ENCODE data around the gene TTI1. TPM values are rescaled to one million over a fixed set of nuclear protein-coding genes. Genes with fewer than 3 reads are reported as not detected.

Gene TTI1
- total RNA-seq, 1 experiment from 2014 or later, result 37.4 TPM

DNA sequence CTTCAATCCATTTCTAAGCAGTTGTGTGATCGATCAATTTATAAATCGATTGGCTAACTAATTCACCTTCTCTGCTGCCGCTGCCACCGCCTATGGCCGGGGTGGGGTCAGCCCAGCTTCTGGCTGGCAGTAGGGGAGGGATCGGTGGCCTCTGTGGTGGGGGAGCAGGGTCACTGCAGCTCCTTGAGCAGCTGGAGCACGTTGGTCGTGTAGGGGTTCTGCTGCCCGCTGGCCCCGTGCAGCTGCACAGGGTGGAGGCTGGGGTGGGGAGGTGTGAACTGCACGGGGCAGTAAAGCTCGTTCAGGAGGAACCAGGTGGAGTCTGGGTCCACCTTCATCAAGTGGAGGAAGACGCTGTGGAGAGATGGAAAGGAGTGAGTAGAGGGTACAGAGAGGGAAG is 50.0 kb downstream of the TTI1 start:
- Histone ChIP-seq H3K23ac (ENCODE audit: insufficient read length, low read depth, low read length) (no peak overlapping the region), H2BK12ac (ENCODE audit: insufficient read length, low read depth, low read length) (no peak overlapping the region), H2AFZ (ENCODE audit: low read length) (no peak overlapping the region), H3K9ac (ENCODE audit: extremely low read depth, insufficient read length, low read length) (no peak overlapping the region), H3K23me2 (ENCODE audit: insufficient read length, low read depth, low read length, poor library complexity, severe bottlenecking) (no peaks in the 10 kb centered on the region), H3K9me3 (ENCODE audit: control insufficient read depth, low read depth, low read length) (no peaks in the 10 kb centered on the region), H2AK5ac (ENCODE audit: insufficient read length, low read length) (no peak overlapping the region), H2BK5ac (ENCODE audit: insufficient read length, low read length) (no peak overlapping the region), H4K91ac (ENCODE audit: insufficient read length, low read depth, low read length) (no peak overlapping the region), H3K27me3 (ENCODE audit: insufficient read depth, low read length) (no peaks in the 10 kb centered on the region), H3K4me2 (ENCODE audit: insufficient read depth, insufficient read length, low read length) (no peak overlapping the region), H4K5ac (ENCODE audit: insufficient read length, low read depth, low read length) (no peak overlapping the region), H3T11ph (ENCODE audit: low read length) (no peak overlapping the region), H2BK20ac (ENCODE audit: low read depth, low read length, poor library complexity, severe bottlenecking) (no peak overlapping the region), H3K4me1 (ENCODE audit: insufficient read depth, low read length) (no peaks in the 10 kb centered on the region), H3K79me1 (ENCODE audit: insufficient read depth, low read depth, low read length, poor library complexity, severe bottlenecking) (no peaks in the 10 kb centered on the region), H4K20me1 (ENCODE audit: control insufficient read depth, insufficient read depth, insufficient read length) (no peaks in the 10 kb centered on the region), H3K14ac (ENCODE audit: insufficient read depth, low read length) (no peak overlapping the region), H3K27ac (ENCODE audit: insufficient read length, low read depth, low read length) (no peak overlapping the region), H3K4ac (ENCODE audit: low read depth, low read length) (no peak overlapping the region), H3K79me2 (ENCODE audit: insufficient read depth, low read length) (no peaks in the 10 kb centered on the region), H4K8ac (replicated peaks; ENCODE audit: insufficient read length, low read depth, low read length) (no peak overlapping the region), H2BK120ac (ENCODE audit: low read depth, low read length, poor library complexity, severe bottlenecking) (no peak overlapping the region), H3K56ac (ENCODE audit: insufficient read length, low read depth, low read length) (no peak overlapping the region), H2BK15ac (ENCODE audit: low read depth, low read length) (no peak overlapping the region), H3K18ac (ENCODE audit: insufficient read length, low read depth, low read length) (no peak overlapping the region)
- Mint-ChIP-seq H3K36me3 (ENCODE audit: insufficient read depth in 1 of 3, low read depth in 3 of 3) (peaks cover 12 to 31% (median 22%) of the 10 kb centered on the region in 3 experiments; a peak in 6 of 7 replicates), H3K27me3 (ENCODE audit: low read depth) (no peaks in the 10 kb centered on the region), H3K27ac (no peak overlapping the region; a peak in 1 of 7 replicates), H3K4me3 (no peak overlapping the region), H3K9me3 (no peaks in the 10 kb centered on the region), H3K4me1 (peaks cover 0 to 15% of the 10 kb centered on the region in 2 experiments; a peak in 2 of 4 replicates)
- no CpG with 5 or more reads among the region's 13 CpGs for WGBS (ENCODE audit: extremely low coverage, insufficient read length, low lambda C conversion rate)
- TF ChIP-seq, protein P1, sequence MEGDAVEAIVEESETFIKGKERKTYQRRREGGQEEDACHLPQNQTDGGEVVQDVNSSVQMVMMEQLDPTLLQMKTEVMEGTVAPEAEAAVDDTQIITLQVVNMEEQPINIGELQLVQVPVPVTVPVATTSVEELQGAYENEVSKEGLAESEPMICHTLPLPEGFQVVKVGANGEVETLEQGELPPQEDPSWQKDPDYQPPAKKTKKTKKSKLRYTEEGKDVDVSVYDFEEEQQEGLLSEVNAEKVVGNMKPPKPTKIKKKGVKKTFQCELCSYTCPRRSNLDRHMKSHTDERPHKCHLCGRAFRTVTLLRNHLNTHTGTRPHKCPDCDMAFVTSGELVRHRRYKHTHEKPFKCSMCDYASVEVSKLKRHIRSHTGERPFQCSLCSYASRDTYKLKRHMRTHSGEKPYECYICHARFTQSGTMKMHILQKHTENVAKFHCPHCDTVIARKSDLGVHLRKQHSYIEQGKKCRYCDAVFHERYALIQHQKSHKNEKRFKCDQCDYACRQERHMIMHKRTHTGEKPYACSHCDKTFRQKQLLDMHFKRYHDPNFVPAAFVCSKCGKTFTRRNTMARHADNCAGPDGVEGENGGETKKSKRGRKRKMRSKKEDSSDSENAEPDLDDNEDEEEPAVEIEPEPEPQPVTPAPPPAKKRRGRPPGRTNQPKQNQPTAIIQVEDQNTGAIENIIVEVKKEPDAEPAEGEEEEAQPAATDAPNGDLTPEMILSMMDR (conservative IDR thresholded peaks at IDR 0.05), result no peak
- no peak for DNase-seq

Data from H9 (cell line).